ENCODE measurements around the gene DYNC1I2. TPM values are rescaled to one million over a fixed set of nuclear protein-coding genes. Genes with fewer than 3 reads are reported as not detected.

Gene DYNC1I2
- total RNA-seq, 1 experiment from 2014 or later: 72.8 TPM

GRCh38 chr2:171667041-171667440 is 20.2 kb upstream of the DYNC1I2 start:
- TF ChIP-seq CTCF (IDR thresholded peaks at IDR 0.05) (no peak), REST (IDR thresholded peaks at IDR 0.05; ENCODE audit: insufficient read depth in 1 of 2, low read depth in 2 of 2, low read length in 1 of 2) (no peak)
- intact Hi-C loops (cut with micrococcal nuclease; ENCODE audit: unreplicated experiment): no loop called here
- BruUV-seq (replicated peaks): no TSS peak

GRCh38 chr2:171668183-171668582 is 19.1 kb upstream of the DYNC1I2 start:
- ChIA-PET POLR2A (no interaction called here), CTCF (no interaction called here)
- in situ Hi-C loops (cut with HindIII; ENCODE audit: low pct_unique_long_range_greater_than_20kb, low sequenced_read_pairs) (no loop called here), intact Hi-C loops (cut with micrococcal nuclease; ENCODE audit: unreplicated experiment) (no loop called here)
- H3K27ac ChIP-seq (ENCODE audit: low read length): no peak overlapping the region
- no peak overlapping the region for H3K4me3 ChIP-seq (ENCODE audit: low read depth in 2 of 2, low read length in 2 of 2)
- TF ChIP-seq REST (IDR thresholded peaks at IDR 0.05; ENCODE audit: insufficient read depth in 1 of 2, low read depth in 2 of 2, low read length in 1 of 2): no peak
- TF ChIP-seq SIN3A (IDR thresholded peaks at IDR 0.05; ENCODE audit: borderline replicate concordance, insufficient read depth, low read depth, low read length): no peak
- BruUV-seq (replicated peaks): no TSS peak
- H3K9me3 ChIP-seq (ENCODE audit: control insufficient read depth, insufficient read depth, low read depth, low read length): no peaks in the 10 kb centered on the region
- DNase-seq (ENCODE audit: low read depth, low spot score) (no peak), ATAC-seq (no peak)
- peaks cover 31% of the 10 kb centered on the region for H3K27me3 ChIP-seq (ENCODE audit: control insufficient read depth, insufficient read depth, low read length)
- no peaks in the 10 kb centered on the region for H3K4me1 ChIP-seq (ENCODE audit: control insufficient read depth, insufficient read depth, low read length)
- H3K36me3 ChIP-seq (ENCODE audit: control insufficient read depth, insufficient read depth, low read length): no peaks in the 10 kb centered on the region

More at GRCh38 chr2:171667041-171667440, 20.2 kb upstream of the DYNC1I2 start:
- no peaks in the 10 kb centered on the region for H3K36me3 ChIP-seq (ENCODE audit: control insufficient read depth, insufficient read depth, low read length)
- H3K27ac ChIP-seq (ENCODE audit: low read length): no peak overlapping the region
- H3K4me3 ChIP-seq (ENCODE audit: low read depth in 2 of 2, low read length in 2 of 2): no peak overlapping the region
- in situ Hi-C loops (cut with HindIII; ENCODE audit: low pct_unique_long_range_greater_than_20kb, low sequenced_read_pairs): no loop called here
- CTCF ChIA-PET: no interaction called here
- no peaks in the 10 kb centered on the region for H3K9me3 ChIP-seq (ENCODE audit: control insufficient read depth, insufficient read depth, low read depth, low read length)
- ATAC-seq: no peak
- no peak for DNase-seq (ENCODE audit: low read depth, low spot score)
- POLR2A ChIA-PET: no interaction called here
- peaks cover 30% of the 10 kb centered on the region for H3K27me3 ChIP-seq (ENCODE audit: control insufficient read depth, insufficient read depth, low read length)
- no peaks in the 10 kb centered on the region for H3K4me1 ChIP-seq (ENCODE audit: control insufficient read depth, insufficient read depth, low read length)

- peaks cover 30% of the 10 kb centered on the region for H3K27me3 ChIP-seq (ENCODE audit: control insufficient read depth, insufficient read depth, low read length)
Observed at GRCh38 chr2:171669121-171669520, 18.1 kb upstream of the DYNC1I2 start.

More at GRCh38 chr2:171669121-171669520, 18.1 kb upstream of the DYNC1I2 start:
- Histone ChIP-seq H3K27ac (ENCODE audit: low read length) (no peak overlapping the region), H3K4me1 (ENCODE audit: control insufficient read depth, insufficient read depth, low read length) (no peaks in the 10 kb centered on the region), H3K4me3 (ENCODE audit: low read depth in 2 of 2, low read length in 2 of 2) (no peak overlapping the region), H3K9me3 (ENCODE audit: control insufficient read depth, insufficient read depth, low read depth, low read length) (no peaks in the 10 kb centered on the region), H3K36me3 (ENCODE audit: control insufficient read depth, insufficient read depth, low read length) (no peaks in the 10 kb centered on the region)
- TF ChIP-seq POLR2AphosphoS5 (IDR thresholded peaks at IDR 0.05; ENCODE audit: low read depth, low read length) (no peak), SIN3A (IDR thresholded peaks at IDR 0.05; ENCODE audit: borderline replicate concordance, insufficient read depth, low read depth, low read length) (no peak), TCF7L2 (IDR thresholded peaks at IDR 0.05; ENCODE audit: low read depth, low read length) (no peak), REST (IDR thresholded peaks at IDR 0.05; ENCODE audit: insufficient read depth in 1 of 2, low read depth in 2 of 2, low read length in 1 of 2) (no peak)
- ATAC-seq: no peak
- BruUV-seq (replicated peaks): no TSS peak
- in situ Hi-C loops (cut with HindIII; ENCODE audit: low pct_unique_long_range_greater_than_20kb, low sequenced_read_pairs): no loop called here
- DNase-seq (ENCODE audit: low read depth, low spot score): no peak
- intact Hi-C loops (cut with micrococcal nuclease; ENCODE audit: unreplicated experiment): no loop called here
- CTCF ChIA-PET: no interaction called here
- POLR2A ChIA-PET: no interaction called here

Measured in Panc1 (cell line).